ENCODE results near the gene TTC31. TPM values are rescaled to one million over a fixed set of nuclear protein-coding genes. Genes with fewer than 3 reads are reported as not detected.

Gene TTC31
- total and polyA plus RNA-seq, 12 donors = 11.1 to 38.6 (median 20.9) TPM

GRCh38 chr2:74511104-74511989, 28.5 kb downstream of the TTC31 start:
- Histone ChIP-seq H3K4me3 (no peak overlapping the region), H3K36me3 (replicated peaks in 1 of 2) (no peaks in the 10 kb centered on the region), H3K27me3 (peaks cover 58% of the 10 kb centered on the region), H3K4me1 (replicated peaks in 1 of 2) (peaks cover 12 to 34% of the 10 kb centered on the region in 2 donors), H3K27ac (no peak overlapping the region), H3K9me3 (replicated peaks in 1 of 3) (no peaks in the 10 kb centered on the region)
- intact Hi-C loops (cut with DNase I) = no loop called here
- TF ChIP-seq POLR2A (IDR thresholded peaks at IDR 0.05) (no peak), CTCF (IDR thresholded peaks at IDR 0.05) (no peak)
- WGBS, 4 donors = 26 to 37% (median 30%) methylated on average over 11 of the region's 11 CpGs
- no peak for DNase-seq

GRCh38 chr2:74512744-74513604, 30.1 kb downstream of the TTC31 start:
- intact Hi-C loops (cut with DNase I) = no loop called here
- no peak for TF ChIP-seq POLR2A (IDR thresholded peaks at IDR 0.05)
- TF ChIP-seq CTCF (IDR thresholded peaks at IDR 0.05) = no peak
- Histone ChIP-seq H3K36me3 (replicated peaks in 1 of 2) (no peaks in the 10 kb centered on the region), H3K27ac (peak overlapping the region in 1 of 5 donors; percentile 52), H3K27me3 (peaks cover 74% of the 10 kb centered on the region), H3K4me1 (replicated peaks in 1 of 2) (peaks cover 5 to 24% of the 10 kb centered on the region in 2 donors), H3K4me3 (no peak overlapping the region), H3K9me3 (replicated peaks in 1 of 3) (no peaks in the 10 kb centered on the region)
- WGBS, 4 donors = 5 to 9% (median 7%) methylated on average over 7 to 36 of the region's 36 CpGs
- peak in 1 of 7 donors; percentile 71 for DNase-seq

GRCh38 chr2:74513605-74514367, 30.9 kb downstream of the TTC31 start:
- TF ChIP-seq POLR2A (IDR thresholded peaks at IDR 0.05) (no peak), CTCF (IDR thresholded peaks at IDR 0.05) (no peak)
- Histone ChIP-seq H3K27me3 (peaks cover 80% of the 10 kb centered on the region), H3K4me3 (no peak overlapping the region)

More at GRCh38 chr2:74513605-74514367, 30.9 kb downstream of the TTC31 start:
- WGBS, 4 donors = 4 to 8% (median 5%) methylated on average over 35 to 52 of the region's 52 CpGs
- peaks cover 0 to 18% of the 10 kb centered on the region in 2 donors for H3K4me1 ChIP-seq (replicated peaks in 1 of 2)
- no peaks in the 10 kb centered on the region for H3K36me3 ChIP-seq (replicated peaks in 1 of 2)
- H3K9me3 ChIP-seq (replicated peaks in 1 of 3) = no peaks in the 10 kb centered on the region
- no peak for DNase-seq
- H3K27ac ChIP-seq = peak overlapping the region in 1 of 5 donors; percentile 52
- intact Hi-C loops (cut with DNase I) = no loop called here
